GM21723 (cell line): ENCODE data around the gene ADAMTS12.

Experiments
- ATAC-seq: cut with Tn5 transposase; IDR thresholded peaks from one replicate; pipeline ENCODE4 v1.9.1; 2021; ENCODE audit warnings: mild to moderate bottlenecking, moderate library complexity; ENCODE audit not compliant: unreplicated experiment

Gene ADAMTS12

DNA sequence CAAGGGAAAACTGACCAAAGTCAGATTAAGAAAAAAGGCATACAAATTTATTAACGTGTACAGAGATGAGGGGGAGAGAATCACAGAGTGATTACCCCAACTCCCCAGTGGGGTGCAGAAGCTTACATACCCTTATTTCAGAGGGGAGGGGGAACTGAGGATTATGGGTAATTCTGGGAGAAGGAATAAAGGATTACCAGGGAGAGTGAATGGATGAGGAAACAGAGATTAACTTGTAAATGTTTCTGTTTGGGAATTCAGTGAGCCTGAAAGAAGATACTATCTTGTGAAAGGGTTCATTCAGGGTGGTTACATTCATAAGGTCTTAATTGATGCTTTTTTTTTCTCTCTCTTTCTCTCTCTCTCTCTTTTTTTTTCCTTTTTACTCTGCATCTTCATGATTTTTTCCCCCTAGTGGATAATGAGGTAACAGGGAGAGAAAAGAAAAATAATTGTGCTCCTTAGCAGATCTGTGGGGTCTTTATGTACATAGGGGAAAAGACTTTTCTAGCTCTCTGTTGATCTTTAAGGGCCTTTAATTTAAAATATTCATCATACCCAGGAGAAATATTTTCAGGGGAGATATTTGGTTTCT is 401.6 kb downstream of the ADAMTS12 start:
- ATAC-seq: no peak

DNA sequence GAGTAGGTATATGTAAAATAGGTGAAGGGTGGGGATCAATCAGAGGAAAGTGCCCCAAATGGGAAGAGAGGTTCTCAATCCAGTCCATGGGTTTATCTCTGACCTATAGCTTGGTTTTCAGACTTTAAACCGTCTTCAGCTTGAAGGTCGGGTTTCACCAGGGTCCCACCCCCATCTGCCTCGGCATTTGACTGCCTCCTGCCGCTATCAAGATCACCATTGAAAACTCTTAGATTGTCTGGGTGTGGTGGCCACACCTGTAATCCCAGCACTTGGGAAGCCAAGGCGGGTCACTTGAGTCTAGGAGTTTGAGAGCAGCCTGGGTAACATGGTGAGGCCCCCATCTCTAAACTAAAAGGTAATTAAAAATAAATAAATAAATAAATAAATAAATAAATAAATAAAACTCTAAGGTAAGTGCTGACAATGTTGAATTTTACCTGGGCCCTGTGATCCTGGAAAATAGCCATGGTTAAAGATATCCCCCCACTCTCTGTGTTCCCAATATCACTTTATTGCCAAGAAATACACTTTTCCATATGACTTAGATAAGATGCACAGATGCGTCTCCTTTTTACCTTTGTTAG is 402.2 kb downstream of the ADAMTS12 start:
- ATAC-seq: no peak

GRCh38 chr5:33488558-33489355 is 403.0 kb downstream of the ADAMTS12 start:
- ATAC-seq: no peak

- ATAC-seq: no peak
Observed at GRCh38 chr5:33487236-33487635, 404.6 kb downstream of the ADAMTS12 start.

DNA sequence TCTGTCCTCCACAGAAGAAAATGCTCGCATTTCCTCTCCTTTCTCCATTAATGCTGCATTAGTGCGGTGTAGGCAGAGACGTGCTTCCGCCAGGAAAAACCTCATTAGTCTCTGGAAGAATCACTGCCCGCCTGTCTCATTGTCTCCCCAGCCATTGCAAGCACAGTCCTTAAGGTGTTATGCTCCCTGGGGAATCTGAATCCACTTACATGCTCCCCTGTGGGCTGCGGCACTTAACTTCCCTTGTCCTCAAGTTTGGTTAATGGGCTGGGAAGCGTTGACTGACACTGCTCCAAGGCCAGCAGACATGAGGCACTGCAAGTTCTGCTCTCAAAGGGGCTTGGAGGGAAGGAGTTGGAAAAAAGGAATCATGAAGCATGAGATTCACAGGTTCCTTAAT is 409.5 kb downstream of the ADAMTS12 start:
- ATAC-seq: no peak

GRCh38 chr5:33480876-33481275 is 410.9 kb downstream of the ADAMTS12 start:
- ATAC-seq: no peak

DNA sequence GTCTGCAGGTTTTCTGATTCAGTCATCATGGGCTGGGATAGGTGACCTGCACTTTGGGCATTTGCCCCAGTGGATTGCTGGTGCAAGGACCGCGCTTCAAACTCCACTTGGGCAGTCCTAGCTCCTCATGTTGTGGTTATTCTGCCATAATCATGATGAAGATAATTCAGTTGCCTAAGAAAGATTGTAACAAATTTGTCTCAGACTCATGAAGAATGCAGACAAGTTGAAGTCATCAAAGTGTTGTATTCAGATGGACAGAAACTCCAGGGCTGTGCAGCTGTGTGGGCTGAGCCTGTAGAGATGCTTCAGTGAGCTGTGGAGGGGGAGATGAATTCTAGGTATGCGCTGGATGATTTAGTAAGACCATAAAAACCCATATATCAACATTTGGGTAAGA is 412.5 kb downstream of the ADAMTS12 start:
- no peak for ATAC-seq

DNA sequence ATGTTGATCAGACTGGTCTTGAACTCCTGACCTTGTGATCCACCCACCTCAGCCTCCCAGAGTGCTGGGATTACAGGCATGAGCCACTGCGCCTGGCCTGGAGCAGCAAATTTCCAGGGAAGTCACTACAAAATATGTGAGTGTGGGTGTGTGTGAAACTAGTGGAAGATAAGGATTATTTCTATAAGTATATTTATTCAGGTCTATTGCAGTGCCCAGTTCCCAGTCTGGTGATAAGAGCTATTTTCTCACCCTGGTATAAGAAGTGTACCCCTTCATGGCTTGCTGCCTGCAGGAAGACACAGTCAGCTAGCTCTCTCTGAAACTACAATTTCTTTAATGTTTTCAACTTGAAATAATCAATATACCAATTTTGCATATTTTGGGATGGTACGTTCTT is 414.0 kb downstream of the ADAMTS12 start:
- no peak for ATAC-seq

GRCh38 chr5:33476992-33477391 is 414.8 kb downstream of the ADAMTS12 start:
- ATAC-seq: no peak

- ATAC-seq: no peak
Observed at GRCh38 chr5:33475706-33476105, 416.1 kb downstream of the ADAMTS12 start.

GRCh38 chr5:33474931-33475499 is 416.8 kb downstream of the ADAMTS12 start:
- no peak for ATAC-seq

DNA sequence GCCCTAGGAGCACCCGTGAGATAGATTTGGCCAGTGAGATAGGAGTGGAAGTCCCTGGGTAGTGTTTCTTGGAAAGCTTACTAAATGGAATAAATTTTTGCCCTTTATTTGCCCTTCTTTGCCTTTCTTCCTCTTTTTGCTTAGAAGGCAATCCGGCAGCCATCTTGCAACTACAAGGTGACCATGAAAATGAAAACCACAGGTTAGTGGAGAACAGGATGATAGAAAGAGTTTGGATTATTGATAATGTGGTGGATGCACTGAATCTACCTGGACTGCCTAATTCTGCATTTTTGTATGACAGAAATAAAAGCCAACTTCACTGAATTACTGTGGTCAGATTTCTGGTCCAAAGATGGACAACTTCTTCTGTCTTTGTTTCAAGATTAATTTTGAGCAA is 417.8 kb downstream of the ADAMTS12 start:
- no peak for ATAC-seq
